Ishikawa (cell line): ENCODE results near the gene BOLL.

Experiments used
- EGR1 ChIP-seq: IDR thresholded peaks from 2 replicates; pipeline ENCODE4 v1.6.1; 2012
- EP300 ChIP-seq: IDR thresholded peaks from 2 replicates; pipeline ENCODE4 v1.6.1; 2012; ENCODE audit warnings: borderline replicate concordance
- RAD21 ChIP-seq: IDR thresholded peaks from 2 replicates; pipeline ENCODE4 v1.6.1; 2012; ENCODE audit warnings: low read depth
- TAF1 ChIP-seq: IDR thresholded peaks from 2 replicates; pipeline ENCODE4 v1.6.1; 2012; ENCODE audit warnings: low read depth, mild to moderate bottlenecking
- TCF12 ChIP-seq: IDR thresholded peaks from 2 replicates; pipeline ENCODE4 v1.6.1; 2012; ENCODE audit warnings: low read depth
- TF ChIP-seq, protein P1 (sequence below): IDR thresholded peaks from 2 replicates; pipeline ENCODE4 v1.6.1; 2012
- TF ChIP-seq, protein P2 (sequence below): IDR thresholded peaks from 2 replicates; pipeline ENCODE4 v1.6.1; 2012; ENCODE audit warnings: low read depth, mild to moderate bottlenecking

DNA sequence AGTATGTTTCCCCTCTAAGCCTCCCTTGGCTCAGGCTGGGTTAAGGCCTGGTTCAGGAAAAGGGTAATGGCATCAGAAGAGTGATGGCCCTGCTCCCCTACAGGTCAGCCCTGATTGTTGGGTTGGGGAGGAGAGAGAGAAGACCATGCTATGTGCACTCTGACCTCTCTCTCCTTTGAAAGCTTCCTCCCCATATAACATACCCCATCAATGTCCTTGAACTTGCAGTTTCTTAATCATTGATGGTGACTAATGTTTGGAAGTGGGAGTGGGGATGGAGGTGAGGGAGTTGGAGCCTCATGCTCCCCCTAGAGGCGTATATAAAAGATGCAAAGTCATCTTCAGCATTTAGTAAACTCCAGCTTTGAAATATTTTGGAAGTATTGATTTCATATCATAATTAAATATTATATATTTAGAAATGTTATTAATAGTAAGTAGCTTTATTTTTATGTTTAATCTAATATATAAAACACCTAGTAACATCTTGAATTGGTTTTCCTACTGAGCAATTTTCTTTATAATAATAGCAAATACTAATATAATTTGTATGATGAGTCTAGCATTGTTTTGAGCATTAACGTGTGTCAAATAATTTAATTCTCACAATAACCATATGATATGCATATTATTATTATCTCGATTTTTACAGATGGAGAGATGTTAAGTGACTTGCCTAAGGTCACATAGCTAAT, 28.1 kb upstream of the BOLL start:
- TF ChIP-seq, protein P1, sequence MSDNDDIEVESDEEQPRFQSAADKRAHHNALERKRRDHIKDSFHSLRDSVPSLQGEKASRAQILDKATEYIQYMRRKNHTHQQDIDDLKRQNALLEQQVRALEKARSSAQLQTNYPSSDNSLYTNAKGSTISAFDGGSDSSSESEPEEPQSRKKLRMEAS = no peak
- TF ChIP-seq RAD21 (peak; percentile 26), TCF12 (no peak), EP300 (no peak), TAF1 (no peak), EGR1 (no peak)
- TF ChIP-seq, protein P2, sequence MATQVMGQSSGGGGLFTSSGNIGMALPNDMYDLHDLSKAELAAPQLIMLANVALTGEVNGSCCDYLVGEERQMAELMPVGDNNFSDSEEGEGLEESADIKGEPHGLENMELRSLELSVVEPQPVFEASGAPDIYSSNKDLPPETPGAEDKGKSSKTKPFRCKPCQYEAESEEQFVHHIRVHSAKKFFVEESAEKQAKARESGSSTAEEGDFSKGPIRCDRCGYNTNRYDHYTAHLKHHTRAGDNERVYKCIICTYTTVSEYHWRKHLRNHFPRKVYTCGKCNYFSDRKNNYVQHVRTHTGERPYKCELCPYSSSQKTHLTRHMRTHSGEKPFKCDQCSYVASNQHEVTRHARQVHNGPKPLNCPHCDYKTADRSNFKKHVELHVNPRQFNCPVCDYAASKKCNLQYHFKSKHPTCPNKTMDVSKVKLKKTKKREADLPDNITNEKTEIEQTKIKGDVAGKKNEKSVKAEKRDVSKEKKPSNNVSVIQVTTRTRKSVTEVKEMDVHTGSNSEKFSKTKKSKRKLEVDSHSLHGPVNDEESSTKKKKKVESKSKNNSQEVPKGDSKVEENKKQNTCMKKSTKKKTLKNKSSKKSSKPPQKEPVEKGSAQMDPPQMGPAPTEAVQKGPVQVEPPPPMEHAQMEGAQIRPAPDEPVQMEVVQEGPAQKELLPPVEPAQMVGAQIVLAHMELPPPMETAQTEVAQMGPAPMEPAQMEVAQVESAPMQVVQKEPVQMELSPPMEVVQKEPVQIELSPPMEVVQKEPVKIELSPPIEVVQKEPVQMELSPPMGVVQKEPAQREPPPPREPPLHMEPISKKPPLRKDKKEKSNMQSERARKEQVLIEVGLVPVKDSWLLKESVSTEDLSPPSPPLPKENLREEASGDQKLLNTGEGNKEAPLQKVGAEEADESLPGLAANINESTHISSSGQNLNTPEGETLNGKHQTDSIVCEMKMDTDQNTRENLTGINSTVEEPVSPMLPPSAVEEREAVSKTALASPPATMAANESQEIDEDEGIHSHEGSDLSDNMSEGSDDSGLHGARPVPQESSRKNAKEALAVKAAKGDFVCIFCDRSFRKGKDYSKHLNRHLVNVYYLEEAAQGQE = no peak
